Fibroblast of mammary gland (primary cell): Measurements from ENCODE around the gene CUL9.

Experiments used
- DNase-seq: peaks from one replicate; pipeline ENCODE4 v3.0.0-alpha.2; 2010; ENCODE audit warnings: low read depth
- H3K4me3 ChIP-seq: 2 replicates; pipeline ENCODE4 v1.5.1; 2011; ENCODE audit warnings: low read depth, mild to moderate bottlenecking, low read length, moderate library complexity; ENCODE audit not compliant: control insufficient read depth
- TF ChIP-seq, protein P1 (sequence below): conservative IDR thresholded peaks from 2 replicates; pipeline ENCODE4 v1.5.1; 2011; ENCODE audit warnings: low read depth, low read length, inconsistent platforms; ENCODE audit not compliant: control insufficient read depth, insufficient read depth

CUL9 gene

DNA sequence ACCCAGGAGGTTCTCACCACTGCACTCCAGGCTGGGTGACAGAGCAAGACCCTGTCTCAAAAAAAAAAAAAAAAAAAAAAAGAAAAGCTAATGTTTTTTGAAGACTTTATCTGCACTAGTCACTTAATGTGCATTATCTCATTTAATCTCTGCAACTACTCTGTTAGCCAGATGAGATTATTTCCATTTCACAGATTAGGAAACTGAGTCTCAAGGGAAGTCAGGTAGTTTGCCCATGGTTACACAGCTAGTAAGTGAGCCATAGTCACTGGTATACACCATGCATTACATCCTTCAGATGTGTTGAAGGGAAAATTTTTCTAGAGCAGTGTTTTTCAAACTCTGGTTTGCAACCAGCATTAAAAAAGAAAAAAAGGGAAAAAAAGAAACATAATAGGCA is 18.1 kb upstream of the CUL9 start:
- H3K4me3 ChIP-seq: no peak overlapping the region
- TF ChIP-seq, protein P1, sequence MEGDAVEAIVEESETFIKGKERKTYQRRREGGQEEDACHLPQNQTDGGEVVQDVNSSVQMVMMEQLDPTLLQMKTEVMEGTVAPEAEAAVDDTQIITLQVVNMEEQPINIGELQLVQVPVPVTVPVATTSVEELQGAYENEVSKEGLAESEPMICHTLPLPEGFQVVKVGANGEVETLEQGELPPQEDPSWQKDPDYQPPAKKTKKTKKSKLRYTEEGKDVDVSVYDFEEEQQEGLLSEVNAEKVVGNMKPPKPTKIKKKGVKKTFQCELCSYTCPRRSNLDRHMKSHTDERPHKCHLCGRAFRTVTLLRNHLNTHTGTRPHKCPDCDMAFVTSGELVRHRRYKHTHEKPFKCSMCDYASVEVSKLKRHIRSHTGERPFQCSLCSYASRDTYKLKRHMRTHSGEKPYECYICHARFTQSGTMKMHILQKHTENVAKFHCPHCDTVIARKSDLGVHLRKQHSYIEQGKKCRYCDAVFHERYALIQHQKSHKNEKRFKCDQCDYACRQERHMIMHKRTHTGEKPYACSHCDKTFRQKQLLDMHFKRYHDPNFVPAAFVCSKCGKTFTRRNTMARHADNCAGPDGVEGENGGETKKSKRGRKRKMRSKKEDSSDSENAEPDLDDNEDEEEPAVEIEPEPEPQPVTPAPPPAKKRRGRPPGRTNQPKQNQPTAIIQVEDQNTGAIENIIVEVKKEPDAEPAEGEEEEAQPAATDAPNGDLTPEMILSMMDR: no peak
- no peak for DNase-seq

GRCh38 chr6:43170417-43170930 is 11.5 kb upstream of the CUL9 start:
- H3K4me3 ChIP-seq: peak overlapping the region; percentile 72
- TF ChIP-seq, protein P1: no peak
- DNase-seq: peak; percentile 87

GRCh38 chr6:43170931-43171706 is 10.9 kb upstream of the CUL9 start, which contains the start of gene SRF:
TSS of gene SRF (plus strand) at chr6:43171269. CDS start at chr6:43171657, 388 bp downstream.
- H3K4me3 ChIP-seq: peak within 1 kb of the TSS; percentile 85
- peak; percentile 98 for DNase-seq
- TF ChIP-seq, protein P1: peak; percentile 14

DNA sequence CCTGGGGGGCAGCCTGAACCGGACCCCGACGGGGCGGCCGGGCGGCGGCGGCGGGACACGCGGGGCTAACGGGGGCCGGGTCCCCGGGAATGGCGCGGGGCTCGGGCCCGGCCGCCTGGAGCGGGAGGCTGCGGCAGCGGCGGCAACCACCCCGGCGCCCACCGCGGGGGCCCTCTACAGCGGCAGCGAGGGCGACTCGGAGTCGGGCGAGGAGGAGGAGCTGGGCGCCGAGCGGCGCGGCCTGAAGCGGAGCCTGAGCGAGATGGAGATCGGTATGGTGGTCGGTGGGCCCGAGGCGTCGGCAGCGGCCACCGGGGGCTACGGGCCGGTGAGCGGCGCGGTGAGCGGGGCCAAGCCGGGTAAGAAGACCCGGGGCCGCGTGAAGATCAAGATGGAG is 10.3 kb upstream of the CUL9 start:
- TF ChIP-seq, protein P1: no peak
- peak overlapping the region; percentile 85 for H3K4me3 ChIP-seq
- no peak for DNase-seq

DNA sequence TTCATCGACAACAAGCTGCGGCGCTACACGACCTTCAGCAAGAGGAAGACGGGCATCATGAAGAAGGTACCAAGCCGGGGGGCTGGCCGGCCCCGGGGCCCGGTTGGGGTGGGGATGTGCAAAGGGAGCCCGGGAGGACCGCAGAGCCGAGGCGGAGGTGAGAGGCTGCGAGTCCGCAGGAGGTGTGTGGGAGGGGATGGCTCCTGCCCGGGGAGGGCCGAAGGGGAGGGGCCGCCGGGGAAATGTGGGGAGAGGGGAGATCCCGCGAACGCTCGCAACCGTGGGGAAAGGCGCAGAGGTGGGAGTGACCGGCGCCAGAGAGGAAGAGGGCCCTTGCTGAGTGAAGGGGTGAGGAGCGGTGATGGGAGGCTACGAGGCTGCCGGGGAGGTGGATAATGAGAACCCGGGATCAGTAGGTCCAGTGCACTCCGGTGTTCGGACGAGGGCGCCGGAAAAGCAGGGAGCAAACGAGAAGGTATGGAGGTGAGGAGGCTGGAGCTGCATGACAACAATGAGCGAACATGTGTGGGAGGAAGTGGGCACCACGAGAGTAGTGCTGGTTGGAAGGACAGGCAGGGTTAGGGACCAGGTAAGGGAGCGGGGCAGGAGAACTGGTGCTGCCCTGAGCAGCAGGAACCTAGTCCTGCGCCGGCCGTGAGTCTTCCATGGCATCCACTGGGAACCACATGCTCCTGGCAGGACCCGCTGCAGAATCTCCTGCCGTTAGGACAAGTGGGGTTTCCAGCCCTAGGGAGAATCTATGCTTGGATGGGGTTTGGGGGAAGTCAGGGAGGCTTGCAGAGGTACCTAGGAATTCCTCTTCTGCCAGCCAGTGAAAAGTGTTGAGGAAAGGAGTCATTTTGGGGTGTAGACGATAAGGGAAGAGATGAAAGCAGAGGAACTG is 9.6 kb upstream of the CUL9 start:
- peak overlapping the region; percentile 85 for H3K4me3 ChIP-seq
- TF ChIP-seq, protein P1: no peak
- no peak for DNase-seq

- DNase-seq: no peak
- H3K4me3 ChIP-seq: peak overlapping the region; percentile 85
- TF ChIP-seq, protein P1: no peak
Measured at GRCh38 chr6:43173591-43174262, 8.3 kb upstream of the CUL9 start.
